OCI-LY7 (cell line): ENCODE data around the gene SEPTIN10.

ENCODE experiments used
- CTCF ChIP-seq: fragments of 200-600 bp; sonication (generic); conservative IDR thresholded peaks from 2 replicates; pipeline ENCODE4 v1.5.1; 2014; ENCODE audit warnings: mild to moderate bottlenecking, antibody characterized with exemption, low read length, moderate library complexity, mixed read lengths
- EZH2phosphoT487 ChIP-seq: fragments of 200-600 bp; sonication (generic); IDR thresholded peaks from 2 replicates; pipeline ENCODE4 v1.6.1; 2018; ENCODE audit warnings: low read depth, borderline replicate concordance, mild to moderate bottlenecking, mixed run types, antibody characterized with exemption, low read length, moderate library complexity, mixed read lengths

GRCh38 chr2:109660046-109660860 is 46.5 kb upstream of the SEPTIN10 start:
- TF ChIP-seq CTCF, result no peak
- TF ChIP-seq EZH2phosphoT487, result no peak
